Hepatocyte (in vitro differentiated cells): Measurements from ENCODE around the gene FAM110A.

Experiments
- CTCF ChIP-seq: fragments of 200-600 bp; sonication (generic); IDR thresholded peaks from 2 replicates; pipeline ENCODE4 v1.5.1; 2016; ENCODE audit warnings: antibody characterized with exemption, mild to moderate bottlenecking; ENCODE audit not compliant: poor library complexity
- EZH2 ChIP-seq: fragments of 200-600 bp; sonication (generic); IDR thresholded peaks from 2 replicates; pipeline ENCODE4 v1.6.1; 2016; ENCODE audit warnings: antibody characterized with exemption, mild to moderate bottlenecking, borderline replicate concordance

- no peak for TF ChIP-seq CTCF
- TF ChIP-seq EZH2, result no peak
These were observed 20.1 kb upstream of the FAM110A start for GRCh38 chr20:813390-813789.
